Measurements from ENCODE around the gene IL19.

IL19 gene

GRCh38 chr1:206741142-206741701 is 29.4 kb upstream of the IL19 start:
- no peaks in the 10 kb centered on the region for H3K79me2 ChIP-seq (ENCODE audit: insufficient read depth, low read length)

GRCh38 chr1:206742719-206743383 is 27.7 kb upstream of the IL19 start:
- Histone ChIP-seq H3K27me3 (ENCODE audit: insufficient read depth, low read length) (no peaks in the 10 kb centered on the region), H4K20me1 (ENCODE audit: insufficient read depth, low read length) (no peaks in the 10 kb centered on the region), H3K9me2 (ENCODE audit: low read depth, low read length) (no peaks in the 10 kb centered on the region), H3F3A (ENCODE audit: insufficient read depth, low read length) (no peaks in the 10 kb centered on the region), H3K4me1 (ENCODE audit: insufficient read depth, low read length, severe bottlenecking) (peaks cover 45% of the 10 kb centered on the region), H3K79me2 (ENCODE audit: insufficient read depth, low read length) (no peaks in the 10 kb centered on the region), H3K9ac (ENCODE audit: low read length) (no peak overlapping the region), H3K9me3 (ENCODE audit: low read length) (no peaks in the 10 kb centered on the region), H3K4me3 (ENCODE audit: low read depth, low read length, poor library complexity, severe bottlenecking) (no peak overlapping the region), H2AFZ (ENCODE audit: low read length) (no peak overlapping the region), H3K27ac (ENCODE audit: low read depth, low read length, poor library complexity, severe bottlenecking) (no peak overlapping the region), H3K36me3 (ENCODE audit: insufficient read depth, low read length) (no peaks in the 10 kb centered on the region), H3K4me2 (ENCODE audit: low read length) (no peak overlapping the region)
- TF ChIP-seq EZH2 (IDR thresholded peaks at IDR 0.05; ENCODE audit: borderline replicate concordance, low read length) (no peak), CTCF (IDR thresholded peaks at IDR 0.05; ENCODE audit: low read length) (no peak)

More at GRCh38 chr1:206741142-206741701, 29.4 kb upstream of the IL19 start:
- Histone ChIP-seq H3K4me2 (ENCODE audit: low read length) (peak overlapping the region; percentile 3; the same call in 1 of the 2 replicates), H3K9me2 (ENCODE audit: low read depth, low read length) (no peaks in the 10 kb centered on the region), H2AFZ (ENCODE audit: low read length) (no peak overlapping the region), H3K4me3 (ENCODE audit: low read depth, low read length, poor library complexity, severe bottlenecking) (no peak overlapping the region), H3K36me3 (ENCODE audit: insufficient read depth, low read length) (no peaks in the 10 kb centered on the region), H3K9me3 (ENCODE audit: low read length) (no peaks in the 10 kb centered on the region), H3K9ac (ENCODE audit: low read length) (no peak overlapping the region; the same call in 1 of the 2 replicates), H3F3A (ENCODE audit: insufficient read depth, low read length) (no peaks in the 10 kb centered on the region), H3K27me3 (ENCODE audit: insufficient read depth, low read length) (no peaks in the 10 kb centered on the region), H3K4me1 (ENCODE audit: insufficient read depth, low read length, severe bottlenecking) (peaks cover 45% of the 10 kb centered on the region), H4K20me1 (ENCODE audit: insufficient read depth, low read length) (no peaks in the 10 kb centered on the region), H3K27ac (ENCODE audit: low read depth, low read length, poor library complexity, severe bottlenecking) (no peak overlapping the region)
- TF ChIP-seq EZH2 (IDR thresholded peaks at IDR 0.05; ENCODE audit: borderline replicate concordance, low read length) (no peak), CTCF (IDR thresholded peaks at IDR 0.05; ENCODE audit: low read length) (no peak)

- no peak for TF ChIP-seq CTCF (IDR thresholded peaks at IDR 0.05; ENCODE audit: low read length)
- TF ChIP-seq EZH2 (IDR thresholded peaks at IDR 0.05; ENCODE audit: borderline replicate concordance, low read length) = no peak
- H3K4me1 ChIP-seq (ENCODE audit: insufficient read depth, low read length, severe bottlenecking) = peaks cover 31% of the 10 kb centered on the region
- H2AFZ ChIP-seq (ENCODE audit: low read length) = no peak overlapping the region
- H3K36me3 ChIP-seq (ENCODE audit: insufficient read depth, low read length) = no peaks in the 10 kb centered on the region
- no peak overlapping the region for H3K4me3 ChIP-seq (ENCODE audit: low read depth, low read length, poor library complexity, severe bottlenecking)
- no peak overlapping the region for H3K4me2 ChIP-seq (ENCODE audit: low read length)
- H3K27ac ChIP-seq (ENCODE audit: low read depth, low read length, poor library complexity, severe bottlenecking) = no peak overlapping the region
- no peaks in the 10 kb centered on the region for H4K20me1 ChIP-seq (ENCODE audit: insufficient read depth, low read length)
- no peaks in the 10 kb centered on the region for H3K9me3 ChIP-seq (ENCODE audit: low read length)
- no peaks in the 10 kb centered on the region for H3K79me2 ChIP-seq (ENCODE audit: insufficient read depth, low read length)
- no peaks in the 10 kb centered on the region for H3F3A ChIP-seq (ENCODE audit: insufficient read depth, low read length)
- H3K27me3 ChIP-seq (ENCODE audit: insufficient read depth, low read length) = no peaks in the 10 kb centered on the region
- H3K9ac ChIP-seq (ENCODE audit: low read length) = no peak overlapping the region
- no peaks in the 10 kb centered on the region for H3K9me2 ChIP-seq (ENCODE audit: low read depth, low read length)
Observed at GRCh38 chr1:206744683-206745082, 25.9 kb upstream of the IL19 start.
